ENCODE data around the gene PXMP2.

The PXMP2 gene

GRCh38 chr12:132687211-132688164, at the start of gene PXMP2, which contains the start of gene POLE:
Gene PXMP2, plus strand, starts transcription at chr12:132687587. Its CDS starts 84 bp downstream, at chr12:132687671.
Gene POLE, minus strand, starts transcription at chr12:132687342. Its CDS starts 27 bp downstream, at chr12:132687315.
- Histone ChIP-seq H3K36me3 (ENCODE audit: insufficient read depth, low read length) (peaks cover 16% of the 10 kb centered on the region), H3K4me3 (ENCODE audit: low read length) (peak within 1 kb of the TSS; percentile 88), H3K9me3 (ENCODE audit: low read length) (peaks cover 8% of the 10 kb centered on the region), H2AFZ (ENCODE audit: low read depth, low read length) (peak within 1 kb of the TSS; percentile 75), H3K27me3 (ENCODE audit: insufficient read depth, low read length) (no peaks in the 10 kb centered on the region), H3K4me1 (ENCODE audit: insufficient read depth, low read length) (peaks cover 11% of the 10 kb centered on the region)

- Histone ChIP-seq H3K27me3 (ENCODE audit: insufficient read depth, low read length) (no peaks in the 10 kb centered on the region), H3K36me3 (ENCODE audit: insufficient read depth, low read length) (peaks cover 81% of the 10 kb centered on the region), H2AFZ (ENCODE audit: low read depth, low read length) (no peak overlapping the region), H3K4me3 (ENCODE audit: low read length) (no peak overlapping the region), H3K9me3 (ENCODE audit: low read length) (no peaks in the 10 kb centered on the region), H3K4me1 (ENCODE audit: insufficient read depth, low read length) (peaks cover 18% of the 10 kb centered on the region)
Observed at GRCh38 chr12:132637811-132638210, 49.6 kb upstream of the PXMP2 start.

GRCh38 chr12:132638541-132639408, 48.6 kb upstream of the PXMP2 start:
- Histone ChIP-seq H3K36me3 (ENCODE audit: insufficient read depth, low read length) (peaks cover 83% of the 10 kb centered on the region), H3K27me3 (ENCODE audit: insufficient read depth, low read length) (no peaks in the 10 kb centered on the region), H3K4me3 (ENCODE audit: low read length) (no peak overlapping the region), H2AFZ (ENCODE audit: low read depth, low read length) (no peak overlapping the region), H3K4me1 (ENCODE audit: insufficient read depth, low read length) (peaks cover 13% of the 10 kb centered on the region), H3K9me3 (ENCODE audit: low read length) (no peaks in the 10 kb centered on the region)

- peaks cover under 1% of the 10 kb centered on the region for H3K4me1 ChIP-seq (ENCODE audit: insufficient read depth, low read length)
- H3K4me3 ChIP-seq (ENCODE audit: low read length), result no peak overlapping the region
- H3K36me3 ChIP-seq (ENCODE audit: insufficient read depth, low read length), result peaks cover 76% of the 10 kb centered on the region
- H2AFZ ChIP-seq (ENCODE audit: low read depth, low read length), result no peak overlapping the region
- no peaks in the 10 kb centered on the region for H3K27me3 ChIP-seq (ENCODE audit: insufficient read depth, low read length)
- no peaks in the 10 kb centered on the region for H3K9me3 ChIP-seq (ENCODE audit: low read length)
Observed at GRCh38 chr12:132639956-132640520, 47.3 kb upstream of the PXMP2 start.

- Histone ChIP-seq H2AFZ (ENCODE audit: low read depth, low read length) (no peak overlapping the region), H3K36me3 (ENCODE audit: insufficient read depth, low read length) (peaks cover 73% of the 10 kb centered on the region)
Observed at GRCh38 chr12:132640936-132641335, 46.5 kb upstream of the PXMP2 start.

GRCh38 chr12:132641811-132642650, 45.4 kb upstream of the PXMP2 start:
- H3K27me3 ChIP-seq (ENCODE audit: insufficient read depth, low read length), result no peaks in the 10 kb centered on the region
- no peaks in the 10 kb centered on the region for H3K4me1 ChIP-seq (ENCODE audit: insufficient read depth, low read length)
- H2AFZ ChIP-seq (ENCODE audit: low read depth, low read length), result no peak overlapping the region
- peaks cover 73% of the 10 kb centered on the region for H3K36me3 ChIP-seq (ENCODE audit: insufficient read depth, low read length)
- H3K4me3 ChIP-seq (ENCODE audit: low read length), result no peak overlapping the region
- H3K9me3 ChIP-seq (ENCODE audit: low read length), result no peaks in the 10 kb centered on the region

More at GRCh38 chr12:132640936-132641335, 46.5 kb upstream of the PXMP2 start:
- Histone ChIP-seq H3K27me3 (ENCODE audit: insufficient read depth, low read length) (no peaks in the 10 kb centered on the region), H3K4me3 (ENCODE audit: low read length) (no peak overlapping the region), H3K4me1 (ENCODE audit: insufficient read depth, low read length) (no peaks in the 10 kb centered on the region), H3K9me3 (ENCODE audit: low read length) (no peaks in the 10 kb centered on the region)

- H2AFZ ChIP-seq (ENCODE audit: low read depth, low read length), result no peak overlapping the region
- H3K9me3 ChIP-seq (ENCODE audit: low read length), result no peaks in the 10 kb centered on the region
- H3K36me3 ChIP-seq (ENCODE audit: insufficient read depth, low read length), result peaks cover 72% of the 10 kb centered on the region
- H3K4me3 ChIP-seq (ENCODE audit: low read length), result no peak overlapping the region
- no peaks in the 10 kb centered on the region for H3K27me3 ChIP-seq (ENCODE audit: insufficient read depth, low read length)
- no peaks in the 10 kb centered on the region for H3K4me1 ChIP-seq (ENCODE audit: insufficient read depth, low read length)
Observed at GRCh38 chr12:132642846-132643835, 44.2 kb upstream of the PXMP2 start.

- Histone ChIP-seq H3K36me3 (ENCODE audit: insufficient read depth, low read length) (peaks cover 81% of the 10 kb centered on the region), H3K4me3 (ENCODE audit: low read length) (no peak overlapping the region), H2AFZ (ENCODE audit: low read depth, low read length) (no peak overlapping the region), H3K4me1 (ENCODE audit: insufficient read depth, low read length) (no peaks in the 10 kb centered on the region), H3K9me3 (ENCODE audit: low read length) (no peaks in the 10 kb centered on the region), H3K27me3 (ENCODE audit: insufficient read depth, low read length) (no peaks in the 10 kb centered on the region)
Observed at GRCh38 chr12:132646850-132647249, 40.5 kb upstream of the PXMP2 start.

- Histone ChIP-seq H3K27me3 (ENCODE audit: insufficient read depth, low read length) (no peaks in the 10 kb centered on the region), H3K36me3 (ENCODE audit: insufficient read depth, low read length) (peaks cover 80% of the 10 kb centered on the region), H3K9me3 (ENCODE audit: low read length) (no peaks in the 10 kb centered on the region), H3K4me1 (ENCODE audit: insufficient read depth, low read length) (no peaks in the 10 kb centered on the region), H3K4me3 (ENCODE audit: low read length) (no peak overlapping the region), H2AFZ (ENCODE audit: low read depth, low read length) (no peak overlapping the region)
Observed at GRCh38 chr12:132647858-132648257, 39.5 kb upstream of the PXMP2 start.

- peaks cover 80% of the 10 kb centered on the region for H3K36me3 ChIP-seq (ENCODE audit: insufficient read depth, low read length)
- H3K4me3 ChIP-seq (ENCODE audit: low read length), result no peak overlapping the region
- H3K4me1 ChIP-seq (ENCODE audit: insufficient read depth, low read length), result no peaks in the 10 kb centered on the region
- no peaks in the 10 kb centered on the region for H3K9me3 ChIP-seq (ENCODE audit: low read length)
- H3K27me3 ChIP-seq (ENCODE audit: insufficient read depth, low read length), result no peaks in the 10 kb centered on the region
- H2AFZ ChIP-seq (ENCODE audit: low read depth, low read length), result no peak overlapping the region
Observed at GRCh38 chr12:132648616-132649225, 38.7 kb upstream of the PXMP2 start.
